HFF-Myc (cell line): ENCODE data around the gene CAMTA1.

Experiments
- DNase-seq: peaks from one replicate; pipeline ENCODE4 v3.0.0-alpha.2; 2011; ENCODE audit warnings: low read depth; ENCODE audit errors: extremely low read depth
- H3K4me3 ChIP-seq: replicated peaks from 2 replicates; pipeline ENCODE4 v1.5.1; 2011; ENCODE audit warnings: low read depth, mild to moderate bottlenecking, control low read depth, low read length
- TF ChIP-seq, protein P1 (sequence below): IDR thresholded peaks from 2 replicates; pipeline ENCODE4 v1.5.1; 2012; ENCODE audit warnings: mild to moderate bottlenecking, low read depth, low read length, control low read depth; ENCODE audit errors: missing control alignments

The CAMTA1 gene

DNA sequence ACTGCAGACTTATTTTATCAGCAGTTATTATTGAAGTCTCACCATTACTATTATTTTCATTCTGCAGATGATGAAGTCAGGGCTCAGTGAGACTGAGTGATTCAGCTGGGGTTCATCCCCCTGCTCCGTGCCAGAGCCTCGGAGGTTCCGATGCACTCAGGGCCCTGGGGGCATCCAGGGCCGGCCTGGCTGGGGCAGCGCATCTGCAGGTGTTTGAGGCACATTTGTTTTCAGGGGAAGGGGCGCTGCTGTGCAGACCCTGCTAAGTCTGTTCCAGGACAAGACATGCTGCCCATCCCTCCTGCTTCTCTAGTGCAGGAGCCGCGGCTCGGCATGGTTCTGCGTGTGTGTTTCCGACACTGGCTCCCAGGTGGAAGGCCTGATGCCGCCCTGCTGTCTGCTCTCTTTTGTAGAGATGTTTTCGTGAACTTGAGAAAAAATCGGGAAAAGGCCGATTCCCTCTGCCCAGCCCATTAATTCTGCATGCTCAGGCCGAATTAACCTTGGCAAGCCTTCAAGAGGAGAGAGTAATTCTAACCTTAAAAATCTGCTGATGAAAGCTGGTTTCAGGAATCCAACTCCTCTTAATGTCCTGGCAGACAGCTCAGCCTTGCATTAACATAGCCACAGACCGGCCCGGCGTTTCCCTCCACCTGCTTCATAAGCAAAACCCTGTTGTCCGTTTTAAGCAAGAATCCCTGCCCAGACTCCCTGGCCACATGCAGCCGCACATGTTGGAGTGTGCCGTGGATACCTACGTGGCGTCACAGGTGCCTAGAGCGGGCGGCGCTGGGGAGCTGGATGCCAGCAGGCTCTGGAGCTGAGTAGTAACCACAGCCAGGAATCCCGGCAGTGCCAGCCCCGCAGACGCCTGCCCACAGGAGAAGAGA, 669.9 kb downstream of the CAMTA1 start:
- TF ChIP-seq, protein P1, sequence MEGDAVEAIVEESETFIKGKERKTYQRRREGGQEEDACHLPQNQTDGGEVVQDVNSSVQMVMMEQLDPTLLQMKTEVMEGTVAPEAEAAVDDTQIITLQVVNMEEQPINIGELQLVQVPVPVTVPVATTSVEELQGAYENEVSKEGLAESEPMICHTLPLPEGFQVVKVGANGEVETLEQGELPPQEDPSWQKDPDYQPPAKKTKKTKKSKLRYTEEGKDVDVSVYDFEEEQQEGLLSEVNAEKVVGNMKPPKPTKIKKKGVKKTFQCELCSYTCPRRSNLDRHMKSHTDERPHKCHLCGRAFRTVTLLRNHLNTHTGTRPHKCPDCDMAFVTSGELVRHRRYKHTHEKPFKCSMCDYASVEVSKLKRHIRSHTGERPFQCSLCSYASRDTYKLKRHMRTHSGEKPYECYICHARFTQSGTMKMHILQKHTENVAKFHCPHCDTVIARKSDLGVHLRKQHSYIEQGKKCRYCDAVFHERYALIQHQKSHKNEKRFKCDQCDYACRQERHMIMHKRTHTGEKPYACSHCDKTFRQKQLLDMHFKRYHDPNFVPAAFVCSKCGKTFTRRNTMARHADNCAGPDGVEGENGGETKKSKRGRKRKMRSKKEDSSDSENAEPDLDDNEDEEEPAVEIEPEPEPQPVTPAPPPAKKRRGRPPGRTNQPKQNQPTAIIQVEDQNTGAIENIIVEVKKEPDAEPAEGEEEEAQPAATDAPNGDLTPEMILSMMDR, result no peak
- no peak for DNase-seq
- H3K4me3 ChIP-seq, result no peak overlapping the region

DNA sequence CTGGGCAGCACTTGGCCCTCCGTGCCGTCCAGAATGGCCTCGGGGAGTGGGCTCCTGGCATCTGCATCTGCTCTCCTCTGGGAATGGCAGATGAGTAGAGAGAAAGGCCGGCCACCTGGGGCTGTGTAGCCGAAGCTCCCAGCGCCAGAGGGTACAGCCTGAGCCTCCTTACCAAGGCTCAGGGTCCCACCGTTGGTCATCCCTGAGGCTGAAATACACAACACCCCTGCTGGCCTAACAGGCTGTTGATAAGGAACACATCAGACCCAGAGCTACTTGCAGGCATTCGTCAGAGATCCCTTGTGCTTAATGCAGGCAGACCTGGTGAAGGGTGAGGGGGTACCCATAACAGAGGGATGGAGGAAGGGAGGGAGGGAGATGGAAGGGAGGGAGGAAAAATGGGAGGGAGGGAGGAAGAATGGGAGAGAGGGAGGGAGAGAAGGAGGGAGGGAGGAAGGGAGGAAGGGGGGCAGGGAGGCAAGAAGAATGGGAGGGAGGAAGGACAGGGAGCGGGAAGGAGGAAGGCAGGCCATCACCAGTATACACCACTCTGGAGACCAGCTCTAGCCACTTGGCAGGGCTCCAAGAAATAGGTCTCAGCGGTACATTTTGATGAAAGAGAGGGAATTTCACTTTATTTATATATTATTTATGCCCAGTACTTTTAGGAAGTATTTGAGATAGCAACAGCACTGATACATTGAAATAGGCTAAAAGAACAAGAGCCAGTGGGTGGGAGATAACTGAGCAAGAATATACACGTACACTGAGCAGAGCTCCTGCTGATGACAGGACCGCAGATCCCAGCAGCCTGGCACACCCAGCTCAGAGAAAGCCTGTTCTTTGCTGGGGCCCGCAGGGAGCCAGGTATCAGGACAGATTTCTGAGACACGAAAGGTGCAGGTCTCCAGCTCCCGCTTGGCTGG, 670.8 kb downstream of the CAMTA1 start:
- TF ChIP-seq, protein P1, result no peak
- no peak overlapping the region for H3K4me3 ChIP-seq
- no peak for DNase-seq

DNA sequence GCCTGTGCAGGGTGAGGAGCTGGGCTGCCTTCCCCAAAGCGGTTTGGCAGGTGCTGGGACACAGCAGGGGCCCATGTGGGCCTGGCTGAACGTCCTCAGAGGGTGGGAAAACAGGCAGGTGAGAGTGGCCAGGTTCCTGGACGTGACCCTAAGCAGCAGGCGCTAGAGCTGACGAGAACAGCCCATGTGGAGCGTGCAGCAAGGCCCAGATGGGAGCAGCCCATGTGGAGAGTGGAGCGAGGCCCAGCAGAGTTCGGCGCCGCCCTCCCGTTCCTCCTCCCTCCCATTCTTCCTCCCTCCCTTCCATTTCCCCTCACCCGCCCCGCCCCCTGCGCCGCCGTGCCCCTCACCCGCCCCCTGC, 671.4 kb downstream of the CAMTA1 start:
- H3K4me3 ChIP-seq, result no peak overlapping the region
- TF ChIP-seq, protein P1, result no peak
- DNase-seq, result no peak

DNA sequence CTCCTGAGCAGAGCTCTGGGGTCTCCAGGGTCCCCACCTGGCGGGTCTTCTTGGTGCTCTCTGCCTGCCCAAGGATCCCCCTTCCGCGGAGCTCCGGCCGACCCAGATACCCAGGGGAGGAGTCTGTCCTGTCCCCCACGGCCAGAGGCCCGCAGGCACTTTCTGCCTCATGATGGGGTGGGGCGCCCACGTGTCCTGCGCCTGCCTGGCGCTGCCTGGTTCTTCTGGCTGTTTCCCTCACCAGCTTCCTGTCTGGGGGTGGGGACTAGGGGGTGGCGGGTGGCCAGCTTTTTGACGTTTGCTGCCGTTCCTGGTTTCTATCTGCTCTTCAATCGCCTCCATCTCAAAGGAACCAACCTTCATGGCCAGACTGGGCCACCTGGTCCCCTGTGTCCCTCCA, 672.6 kb downstream of the CAMTA1 start:
- TF ChIP-seq, protein P1, result no peak
- H3K4me3 ChIP-seq, result no peak overlapping the region
- DNase-seq, result no peak

DNA sequence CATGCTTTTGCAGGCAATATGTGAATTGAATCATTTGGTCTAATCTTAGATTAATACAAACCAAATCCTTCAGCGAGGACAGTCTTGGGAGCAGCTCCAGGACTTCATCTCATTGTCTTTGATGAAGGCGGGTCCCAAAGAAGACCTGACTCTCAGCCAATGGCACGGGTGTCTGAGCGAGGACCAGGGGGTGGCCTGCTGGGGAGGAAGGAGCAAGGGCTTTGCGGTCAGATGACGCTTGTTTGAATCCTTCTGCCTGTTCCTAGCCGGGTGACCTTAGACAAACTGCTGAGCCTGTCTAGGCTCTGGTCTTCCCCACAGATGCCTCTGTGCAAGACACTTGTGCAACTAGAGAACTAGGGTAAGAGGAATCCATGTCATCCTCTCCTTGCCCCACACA, 673.7 kb downstream of the CAMTA1 start:
- no peak for DNase-seq
- no peak overlapping the region for H3K4me3 ChIP-seq
- TF ChIP-seq, protein P1, result no peak

DNA sequence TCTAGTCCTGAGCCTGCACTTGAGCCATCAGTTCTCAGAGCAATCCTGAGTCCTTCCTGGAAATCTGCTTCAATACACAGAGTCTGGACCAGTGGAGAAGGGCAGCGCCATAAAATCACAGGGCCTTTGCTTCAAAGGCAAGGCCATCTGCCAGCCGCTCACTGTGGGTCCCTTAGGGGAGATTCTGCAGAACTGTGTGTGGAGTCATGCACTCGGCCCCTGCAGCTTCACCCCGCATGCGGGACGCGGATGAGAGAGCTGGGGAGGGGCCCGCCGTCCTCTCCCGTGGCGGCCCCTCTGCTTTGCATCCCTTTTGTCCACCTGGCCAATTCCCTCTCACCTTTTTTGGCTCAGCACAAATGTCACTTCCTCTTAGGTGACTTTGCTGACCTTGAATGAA, 674.7 kb downstream of the CAMTA1 start:
- no peak overlapping the region for H3K4me3 ChIP-seq
- no peak for DNase-seq
- TF ChIP-seq, protein P1, result no peak
